Subcutaneous abdominal adipose tissue (tissue), 5 donors: ENCODE results near the gene EYA2.
A peak's percentile ranks its signal among the peaks of the same experiment; 100 is the strongest.
"Not testable (repeated sequence)": the region's sequence is repeated elsewhere in the genome, so short reads cannot be mapped to it uniquely, and the experiment has no call there.

Experiments used
- H3K27ac ChIP-seq: one replicate; pipeline ENCODE4 v1.7.0; 2013; ENCODE audit warnings: low read depth, mild to moderate bottlenecking, inconsistent platforms, low read length, moderate library complexity
- H3K27me3 ChIP-seq, 5 donors: one replicate each; pipeline ENCODE4 v1.7.0; 2013; ENCODE audit warnings: low read length in 5 of 5, inconsistent platforms in 1 of 5; ENCODE audit not compliant: control insufficient read depth in 5 of 5, insufficient read depth in 4 of 5
- H3K36me3 ChIP-seq, 5 donors: one replicate each; pipeline ENCODE4 v1.7.0; 2013; ENCODE audit warnings: low read length in 5 of 5; ENCODE audit not compliant: control insufficient read depth in 5 of 5, insufficient read depth in 5 of 5
- H3K4me1 ChIP-seq, 5 donors: one replicate each; pipeline ENCODE4 v1.7.0; 2013; ENCODE audit warnings: low read length in 5 of 5, mild to moderate bottlenecking in 3 of 5, moderate library complexity in 1 of 5; ENCODE audit not compliant: control insufficient read depth in 5 of 5, insufficient read depth in 5 of 5
- H3K4me3 ChIP-seq, 5 donors: one replicate each; pipeline ENCODE4 v1.7.0; 2013; ENCODE audit warnings: low read length in 5 of 5, low read depth in 1 of 5
- H3K9ac ChIP-seq, 5 donors: one replicate each; pipeline ENCODE4 v1.7.0; 2013; ENCODE audit warnings: low read length in 5 of 5, mild to moderate bottlenecking in 4 of 5, moderate library complexity in 3 of 5
- H3K9me3 ChIP-seq, 5 donors: one replicate each; pipeline ENCODE4 v1.7.0; 2013; ENCODE audit warnings: low read length in 5 of 5; ENCODE audit not compliant: control insufficient read depth in 5 of 5
- donor health status: healthy.
- donor health status: healthy.
- donor health status: healthy.
- donor health status: healthy.
- donor health status: healthy.

The EYA2 gene

GRCh38 chr20:46865824-46866223 lies 28.8 kb upstream of the EYA2 start:
- Histone ChIP-seq H3K9ac (no peak overlapping the region), H3K27ac (no peak overlapping the region)

GRCh38 chr20:46870041-46870440 lies 24.6 kb upstream of the EYA2 start:
- Histone ChIP-seq H3K36me3 (no peaks in the 10 kb centered on the region), H3K9me3 (peaks cover 0 to 9% (median 7%) of the 10 kb centered on the region in 5 donors), H3K4me1 (peaks cover 0 to 3% (median 0%) of the 10 kb centered on the region in 5 donors), H3K9ac (no peak overlapping the region), H3K27me3 (peaks cover 0 to 2% (median 0%) of the 10 kb centered on the region in 5 donors), H3K4me3 (no peak overlapping the region), H3K27ac (no peak overlapping the region)

More at GRCh38 chr20:46865824-46866223, 28.8 kb upstream of the EYA2 start:
- Histone ChIP-seq H3K9me3 (peaks cover 0 to 9% (median 7%) of the 10 kb centered on the region in 5 donors), H3K4me1 (no peaks in the 10 kb centered on the region), H3K36me3 (no peaks in the 10 kb centered on the region), H3K27me3 (peaks cover 0 to 2% (median 0%) of the 10 kb centered on the region in 5 donors), H3K4me3 (no peak overlapping the region)

GRCh38 chr20:46872328-46873211 lies 22.1 kb upstream of the EYA2 start:
- H3K4me3 ChIP-seq: no peak overlapping the region
- no peak overlapping the region for H3K27ac ChIP-seq
- no peak overlapping the region for H3K9ac ChIP-seq

GRCh38 chr20:46875059-46875458 lies 19.6 kb upstream of the EYA2 start:
- no peak overlapping the region for H3K9ac ChIP-seq
- H3K9me3 ChIP-seq: no peaks in the 10 kb centered on the region
- H3K4me3 ChIP-seq: no peak overlapping the region
- no peak overlapping the region for H3K27ac ChIP-seq
- H3K4me1 ChIP-seq: peaks cover 0 to 3% (median 0%) of the 10 kb centered on the region in 5 donors
- peaks cover 0 to 2% (median 0%) of the 10 kb centered on the region in 5 donors for H3K27me3 ChIP-seq
- H3K36me3 ChIP-seq: no peaks in the 10 kb centered on the region

More at GRCh38 chr20:46872328-46873211, 22.1 kb upstream of the EYA2 start:
- no peaks in the 10 kb centered on the region for H3K36me3 ChIP-seq
- peaks cover 0 to 3% (median 0%) of the 10 kb centered on the region in 5 donors for H3K4me1 ChIP-seq
- H3K9me3 ChIP-seq: peaks cover 0 to 9% (median 7%) of the 10 kb centered on the region in 5 donors
- H3K27me3 ChIP-seq: peaks cover 0 to 2% (median 0%) of the 10 kb centered on the region in 5 donors

- peaks cover 0 to 11% (median 3%) of the 10 kb centered on the region in 5 donors for H3K4me1 ChIP-seq
- H3K4me3 ChIP-seq: no peak overlapping the region
- H3K9ac ChIP-seq: no peak overlapping the region
Observed at GRCh38 chr20:46879386-46879785, 15.3 kb upstream of the EYA2 start.

GRCh38 chr20:46879963-46880362 lies 14.7 kb upstream of the EYA2 start:
- H3K9ac ChIP-seq, H3K9me3 ChIP-seq, H3K27ac ChIP-seq, H3K36me3 ChIP-seq, H3K27me3 ChIP-seq, H3K4me3 ChIP-seq: not testable (repeated sequence)
- H3K4me1 ChIP-seq: peaks cover 0 to 12% (median 3%) of the 10 kb centered on the region in 5 donors

More at GRCh38 chr20:46879386-46879785, 15.3 kb upstream of the EYA2 start:
- Histone ChIP-seq H3K36me3 (no peaks in the 10 kb centered on the region), H3K27ac (no peak overlapping the region), H3K9me3 (no peaks in the 10 kb centered on the region), H3K27me3 (peaks cover 0 to 6% (median 0%) of the 10 kb centered on the region in 5 donors)

- Histone ChIP-seq H3K36me3 (no peaks in the 10 kb centered on the region), H3K27me3 (peaks cover 0 to 6% (median 0%) of the 10 kb centered on the region in 5 donors), H3K4me1 (peaks cover 0 to 12% (median 3%) of the 10 kb centered on the region in 5 donors), H3K9me3 (no peaks in the 10 kb centered on the region), H3K27ac (no peak overlapping the region), H3K4me3 (no peak overlapping the region), H3K9ac (peak overlapping the region in 1 of 5 donors; percentile 42)
Observed at GRCh38 chr20:46883892-46884291, 10.8 kb upstream of the EYA2 start.

- Histone ChIP-seq H3K4me1 (peaks cover 0 to 8% (median 6%) of the 10 kb centered on the region in 5 donors), H3K9me3 (peaks cover 0 to 13% (median 10%) of the 10 kb centered on the region in 5 donors), H3K4me3 (no peak overlapping the region), H3K27ac (no peak overlapping the region), H3K36me3 (no peaks in the 10 kb centered on the region), H3K9ac (no peak overlapping the region), H3K27me3 (peaks cover 0 to 6% (median 0%) of the 10 kb centered on the region in 5 donors)
Observed at GRCh38 chr20:46890682-46891081, 4.0 kb upstream of the EYA2 start.

- peaks cover 0 to 15% (median 9%) of the 10 kb centered on the region in 5 donors for H3K4me1 ChIP-seq
- peaks cover 0 to 13% (median 0%) of the 10 kb centered on the region in 5 donors for H3K27me3 ChIP-seq
- H3K9me3 ChIP-seq: peaks cover 0 to 13% (median 10%) of the 10 kb centered on the region in 5 donors
- no peak overlapping the region for H3K4me3 ChIP-seq
- H3K9ac ChIP-seq: no peak overlapping the region
- no peaks in the 10 kb centered on the region for H3K36me3 ChIP-seq
- H3K27ac ChIP-seq: no peak overlapping the region
Observed at GRCh38 chr20:46893051-46893450, 1.6 kb upstream of the EYA2 start.
